Tibial nerve (tissue), 4 donors: ENCODE data around the gene IL1RL1. TPM values are rescaled to one million over a fixed set of nuclear protein-coding genes. Genes with fewer than 3 reads are reported as not detected.

ENCODE experiments used
- DNase-seq, 2 donors: peaks; one replicate each; pipeline ENCODE4 v3.0.0-alpha.2; 2019; ENCODE audit warnings: low spot score in 2 of 2
- H3K27ac ChIP-seq, 4 donors: fragments of 200-600 bp; sonication (generic) in 3 of 4; one replicate each; pipeline ENCODE4 v1.5.1; 2017 to 2019; ENCODE audit warnings: mild to moderate bottlenecking in 1 of 4
- H3K27me3 ChIP-seq, 2 donors: fragments of 200-600 bp; sonication (generic) in 1 of 2; one replicate each; pipeline versions ENCODE4 v1.5.1 to v1.6.0; 2017 to 2019
- H3K36me3 ChIP-seq, 3 donors: fragments of 200-600 bp; sonication (generic); one replicate each; pipeline ENCODE4 v1.5.1; 2018 to 2019
- H3K4me1 ChIP-seq, 4 donors: fragments of 200-600 bp; sonication (generic) in 3 of 4; one replicate each; pipeline ENCODE4 v1.5.1; 2017 to 2019
- H3K4me3 ChIP-seq, 4 donors: fragments of 200-600 bp; sonication (generic) in 3 of 4; one replicate each; pipeline ENCODE4 v1.5.1; 2017 to 2019; ENCODE audit warnings: mild to moderate bottlenecking in 1 of 4, moderate library complexity in 1 of 4
- H3K9me3 ChIP-seq, 4 donors: fragments of 200-600 bp; sonication (generic) in 3 of 4; one replicate each; pipeline ENCODE4 v1.5.1; 2017 to 2019
- CTCF ChIP-seq, 5 experiments: fragments of 200-600 bp in 3 of 5; fragments of 450-650 bp in 2 of 5; sonication (generic) in 3 of 5; IDR thresholded peaks; one replicate each; pipeline ENCODE4 v1.5.1; 2016 to 2019; ENCODE audit warnings: antibody characterized with exemption in 5 of 5, mild to moderate bottlenecking in 3 of 5, moderate library complexity in 2 of 5
- EP300 ChIP-seq, 2 donors: sonication (generic); formaldehyde crosslinking; IDR thresholded peaks; one replicate each; pipeline ENCODE4 v1.6.1; 2017; ENCODE audit warnings: antibody characterized with exemption in 2 of 2, mild to moderate bottlenecking in 1 of 2
- POLR2A ChIP-seq, 2 donors: fragments of 450-650 bp; IDR thresholded peaks; one replicate each; pipeline ENCODE4 v1.6.1; 2017; ENCODE audit warnings: antibody characterized with exemption in 2 of 2, mild to moderate bottlenecking in 2 of 2, moderate library complexity in 2 of 2
- total RNA-seq, 4 donors: library from RNA; depleted of rRNA; stranded (reverse); fragments of >200 nt; gene quantifications; one replicate each; pipeline ENCODE4 v1.1.0, GENCODE V29; 2016

Gene IL1RL1
- total RNA-seq, 4 donors from 2014 or later: 3.9 to 17.7 (median 6.9) TPM

DNA sequence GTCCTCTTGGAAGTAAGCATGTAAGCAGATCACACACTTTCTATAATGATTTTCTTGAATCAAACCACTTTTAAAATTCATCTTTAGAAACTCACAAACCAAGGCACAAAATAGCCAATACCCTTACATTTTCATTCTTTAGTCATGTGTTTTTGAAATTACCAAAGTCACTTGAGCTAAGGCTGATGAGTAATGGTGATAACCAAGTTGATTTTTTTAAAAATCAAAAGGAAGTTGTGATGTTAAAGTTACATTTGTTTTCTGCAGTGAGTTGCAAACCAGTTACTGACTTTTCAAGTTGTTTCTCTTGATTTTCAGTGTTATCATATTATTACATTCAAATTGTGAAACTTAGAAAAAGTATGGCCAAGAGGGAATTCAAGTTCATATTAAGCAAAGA lies 90.1 kb downstream of the IL1RL1 start:
- no peak for TF ChIP-seq POLR2A (IDR thresholded peaks at IDR 0.05)
- TF ChIP-seq EP300 (IDR thresholded peaks at IDR 0.05): no peak
- TF ChIP-seq CTCF (IDR thresholded peaks at IDR 0.05): no peak
- H3K9me3 ChIP-seq: no peaks in the 10 kb centered on the region
- no peaks in the 10 kb centered on the region for H3K36me3 ChIP-seq
- no peaks in the 10 kb centered on the region for H3K27me3 ChIP-seq
- no peak overlapping the region for H3K27ac ChIP-seq
- no peak for DNase-seq
- no peak overlapping the region for H3K4me3 ChIP-seq
- H3K4me1 ChIP-seq: no peaks in the 10 kb centered on the region

Other genes starting within 250 kb of the IL1RL1 start
- 10 to 100 TPM; 29.5 to 81.2 (median 57.4) TPM for gene IL1R1, start 168.8 kb upstream of the IL1RL1 start, total RNA-seq
- under 1 TPM in 1 of 4 donors, not detected in 3; 0.30 TPM for gene IL1RL2, start 124.5 kb upstream of the IL1RL1 start, total RNA-seq
- gene IL18R1, start 44.2 kb downstream of the IL1RL1 start, total RNA-seq: 1 to 10 TPM; 1.7 to 3.9 (median 3.8) TPM
- gene IL18RAP, start 111.6 kb downstream of the IL1RL1 start, total RNA-seq: 1 to 10 TPM in 2 of 4 donors, under 1 TPM in 2; 0.22 to 3.9 (median 0.88) TPM
- under 1 TPM in 1 of 4 donors, not detected in 3; 0.30 TPM for gene SLC9A4, start 161.7 kb downstream of the IL1RL1 start, total RNA-seq